IPS DF 4.7 (cell line): Measurements from ENCODE around the gene BRAF.
"Not testable (repeated sequence)": the region's sequence is repeated elsewhere in the genome, so short reads cannot be mapped to it uniquely, and the experiment has no call there.

Source experiments
- DNase-seq: peaks from one replicate; pipeline ENCODE4 v3.0.0-alpha.2; 2013; ENCODE audit warnings: low spot score; ENCODE audit errors: extremely low read depth

BRAF gene

DNA sequence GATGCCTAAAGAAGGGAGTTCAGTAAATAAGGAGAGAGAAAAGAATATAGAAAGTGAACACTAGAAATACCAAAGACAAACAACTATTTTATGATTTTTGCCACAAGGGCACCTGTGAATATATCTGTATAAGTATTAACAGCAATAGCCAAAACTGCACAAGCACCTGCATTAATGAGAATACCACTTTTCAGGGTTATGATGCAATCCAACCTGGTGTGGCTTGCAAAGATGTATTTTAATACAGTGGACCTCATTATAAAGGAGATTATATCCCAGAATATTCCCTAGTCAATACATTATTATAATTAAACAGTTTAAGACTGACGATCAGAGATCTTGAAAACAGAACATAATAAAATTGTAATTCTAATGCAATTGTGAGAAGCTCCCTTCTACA, 4.0 kb downstream of the BRAF start:
- no peak for DNase-seq

- no peak for DNase-seq
Observed at GRCh38 chr7:140918236-140918635, 6.5 kb downstream of the BRAF start.

DNA sequence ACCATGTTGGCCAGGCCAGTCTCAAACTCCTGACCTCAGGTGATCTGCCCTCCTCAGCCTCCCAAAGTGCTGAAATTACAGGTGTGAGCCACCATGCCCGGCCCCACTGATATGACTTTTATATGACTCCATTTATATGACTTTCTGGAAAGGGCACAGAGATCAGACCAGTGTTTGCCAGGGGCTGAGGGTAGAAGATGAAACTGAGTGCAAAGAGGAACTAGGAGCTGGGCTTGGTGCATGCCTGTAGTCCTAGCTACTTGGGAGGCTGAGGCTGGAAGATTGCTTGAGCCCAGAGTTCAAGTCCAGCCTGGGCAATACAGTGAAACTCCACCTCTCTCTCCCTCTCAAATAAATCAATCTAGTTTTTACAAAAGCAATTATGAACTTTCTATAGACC, 7.5 kb downstream of the BRAF start:
- DNase-seq: no peak

- DNase-seq: no peak
Observed at GRCh38 chr7:140915935-140916555, 8.7 kb downstream of the BRAF start.

- no peak for DNase-seq
Observed at GRCh38 chr7:140914083-140914482, 10.6 kb downstream of the BRAF start.

GRCh38 chr7:140913596-140913928, 11.2 kb downstream of the BRAF start:
- not testable (repeated sequence) for DNase-seq

GRCh38 chr7:140911746-140912145, 13.0 kb downstream of the BRAF start:
- no peak for DNase-seq

GRCh38 chr7:140909476-140910161, 15.1 kb downstream of the BRAF start:
- DNase-seq: no peak

GRCh38 chr7:140908361-140908760, 16.4 kb downstream of the BRAF start:
- no peak for DNase-seq

DNA sequence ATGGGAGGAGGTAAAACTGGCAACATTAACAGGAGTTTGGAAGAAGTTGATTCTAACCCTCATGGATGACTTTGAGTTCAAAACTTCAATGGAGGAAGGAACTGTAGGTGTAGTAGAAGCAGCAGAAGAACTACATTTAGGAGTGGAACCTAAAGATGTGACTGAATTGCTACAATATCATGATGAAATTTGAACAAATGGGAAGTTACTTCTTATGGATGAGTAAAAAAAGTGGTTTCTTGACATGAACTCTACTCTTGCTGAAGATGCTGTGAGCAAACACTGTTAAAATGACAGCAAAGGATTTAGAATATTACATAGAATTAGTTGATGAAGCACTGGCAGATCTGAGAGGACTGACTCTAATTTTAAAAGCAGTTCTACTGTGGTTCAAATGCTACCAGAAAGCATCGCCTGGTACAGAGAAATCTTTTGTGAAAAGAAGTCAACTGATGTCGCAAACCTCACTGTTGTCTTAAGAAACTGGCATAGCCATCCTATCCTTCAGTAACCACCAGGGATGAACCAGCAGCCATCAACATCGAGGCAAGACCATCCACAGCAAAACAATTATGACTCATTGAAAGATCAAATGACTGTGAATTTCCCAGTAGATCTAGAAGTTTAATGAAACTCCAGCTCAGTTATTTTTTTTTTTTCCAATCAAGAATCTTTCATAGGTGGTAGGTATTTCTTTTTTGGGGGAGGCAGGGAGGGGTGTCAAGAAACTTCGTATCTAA, 20.8 kb downstream of the BRAF start:
- DNase-seq: no peak

DNA sequence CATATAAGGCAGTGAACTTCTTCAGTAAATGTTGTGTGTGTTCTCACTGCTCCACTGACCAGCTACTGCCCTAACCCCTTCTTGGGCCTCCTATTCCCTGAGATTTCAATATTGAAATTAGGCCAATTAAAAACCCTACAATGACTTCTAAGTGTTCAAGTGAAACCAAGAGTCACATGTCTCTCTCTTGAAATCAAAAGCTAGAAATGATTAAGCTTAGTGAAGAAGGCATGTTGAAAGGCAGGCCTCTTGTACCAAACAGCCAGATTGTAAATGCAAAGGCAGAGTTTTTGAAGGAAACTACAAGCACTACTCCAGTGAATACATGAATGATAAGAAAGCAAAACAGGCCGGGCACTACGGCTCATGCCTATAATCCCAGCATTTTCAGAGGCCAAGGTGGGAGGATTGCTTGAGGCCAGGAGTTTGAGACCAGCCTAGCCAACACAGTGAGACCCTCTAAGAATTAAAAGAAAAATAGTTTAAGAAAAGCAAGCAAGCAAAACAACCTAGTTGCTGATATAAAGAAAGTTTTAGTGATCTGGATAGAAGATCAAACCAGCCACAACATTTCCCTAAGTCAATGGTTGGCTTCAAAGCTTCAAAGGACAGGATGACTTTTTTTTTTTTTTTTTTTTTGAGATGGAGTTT, 22.3 kb downstream of the BRAF start:
- DNase-seq: no peak

DNA sequence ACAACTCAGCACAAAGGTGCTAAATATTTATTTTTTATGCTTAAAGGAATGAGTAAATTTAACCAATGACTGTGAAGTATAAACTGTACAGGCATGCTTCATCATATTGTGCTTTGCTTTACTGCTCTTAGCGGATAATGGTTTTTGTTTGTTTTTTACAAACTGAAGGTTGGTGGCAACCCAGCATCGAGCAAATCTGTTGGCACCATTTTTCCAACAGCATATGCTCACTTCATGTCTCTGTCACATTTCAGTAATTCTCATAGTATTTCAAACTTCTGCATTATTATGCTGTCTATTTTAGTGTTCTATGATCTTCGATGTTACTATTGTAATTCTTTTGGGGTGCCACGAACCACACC, 22.8 kb downstream of the BRAF start:
- no peak for DNase-seq

- DNase-seq: no peak
Observed at GRCh38 chr7:140899883-140900282, 24.8 kb downstream of the BRAF start.

DNA sequence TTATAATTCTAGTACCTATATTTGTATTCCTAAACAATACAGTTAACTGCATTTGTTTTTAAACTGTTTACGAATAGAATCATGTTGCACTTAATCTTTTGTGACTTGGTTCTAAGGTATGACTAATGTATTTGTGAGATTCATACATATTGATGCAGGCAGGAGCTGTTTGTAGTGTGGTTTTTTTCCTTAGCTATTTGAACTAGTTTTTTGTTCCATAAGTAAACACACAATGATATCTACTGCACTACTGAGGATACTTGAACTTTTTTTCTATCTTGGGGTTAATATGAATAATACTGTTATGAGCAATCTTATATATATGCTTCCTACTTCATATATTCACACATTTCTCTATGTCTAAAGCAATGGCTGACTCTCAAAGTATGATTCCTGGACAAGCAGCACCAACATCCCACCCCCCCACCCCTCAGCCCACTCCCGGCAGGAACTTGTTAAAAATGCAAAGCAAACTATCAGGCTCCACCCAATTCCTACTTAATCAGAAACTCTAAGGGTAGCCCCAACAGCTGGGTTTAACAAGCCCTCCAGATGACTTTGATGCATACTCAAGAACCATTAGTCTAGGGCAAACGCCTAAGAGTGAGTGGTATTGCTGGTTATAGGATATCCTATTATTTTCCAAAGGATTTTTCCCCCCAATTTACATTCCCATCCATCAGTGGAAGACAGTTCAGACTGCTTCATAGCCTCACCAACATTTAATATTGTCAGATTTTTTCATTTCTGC, 25.8 kb downstream of the BRAF start:
- DNase-seq: no peak

DNA sequence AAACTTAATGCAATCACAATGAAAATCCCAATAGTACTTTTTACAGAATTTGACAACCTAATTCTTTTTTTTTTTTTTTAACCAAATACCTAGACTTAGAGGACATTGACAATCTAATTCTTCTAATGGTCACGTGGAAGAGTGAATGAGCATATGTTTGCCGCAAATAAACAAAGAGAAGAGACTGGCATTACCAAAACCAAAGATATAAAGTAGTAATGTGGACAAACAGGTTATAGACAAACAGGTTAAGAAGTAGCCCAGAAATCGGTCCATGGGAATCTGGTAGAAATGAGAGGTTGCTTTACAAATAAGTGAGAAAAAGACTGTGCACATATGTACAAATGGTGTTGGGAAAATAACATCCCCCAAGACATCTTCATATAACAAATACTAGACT, 27.7 kb downstream of the BRAF start:
- no peak for DNase-seq

DNA sequence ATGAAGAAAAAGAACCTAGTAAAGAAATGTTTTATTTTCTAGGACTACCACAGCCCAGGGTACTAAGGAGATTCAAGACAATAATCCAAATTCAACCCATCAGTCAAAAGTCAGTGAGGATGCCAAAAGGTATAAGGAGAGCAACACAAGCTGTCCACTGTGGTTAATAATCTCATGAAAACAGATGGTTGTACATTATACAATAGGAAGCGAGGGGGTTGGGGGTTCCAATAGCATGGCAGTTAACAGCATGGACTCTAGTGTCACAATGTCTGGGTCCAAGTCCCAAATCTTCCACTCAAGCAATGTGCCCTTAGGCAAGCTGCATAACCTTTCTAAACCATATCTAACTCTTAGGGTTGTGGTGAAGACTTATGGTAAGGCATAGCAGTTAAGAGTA, 35.1 kb downstream of the BRAF start:
- no peak for DNase-seq

DNA sequence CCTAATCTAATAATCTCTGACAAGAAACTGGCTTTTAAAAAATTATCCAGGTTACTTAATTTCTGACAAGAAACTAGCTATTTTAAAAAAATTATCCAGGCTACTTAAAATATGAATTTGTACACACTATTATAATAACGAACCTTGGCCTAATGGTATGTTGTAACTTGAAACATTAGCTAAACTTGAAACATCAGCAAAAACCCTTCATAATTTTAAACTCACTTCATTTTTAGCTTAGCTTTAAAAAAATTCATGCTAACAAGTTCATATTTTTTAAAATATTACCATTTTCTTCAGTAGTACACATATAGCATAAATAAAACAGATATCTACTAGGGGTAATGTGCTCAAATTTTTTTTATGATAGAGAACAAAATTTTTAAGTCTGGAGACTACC, 35.6 kb downstream of the BRAF start:
- no peak for DNase-seq

GRCh38 chr7:140888087-140888486, 36.6 kb downstream of the BRAF start:
- no peak for DNase-seq

- no peak for DNase-seq
Observed at GRCh38 chr7:140885735-140886334, 38.9 kb downstream of the BRAF start.

- DNase-seq: no peak
Observed at GRCh38 chr7:140883378-140883777, 41.4 kb downstream of the BRAF start.

GRCh38 chr7:140882834-140883233, 41.9 kb downstream of the BRAF start:
- not testable (repeated sequence) for DNase-seq
